ENCODE measurements around the gene TPRA1.
"Not testable (repeated sequence)": the region's sequence is repeated elsewhere in the genome, so short reads cannot be mapped to it uniquely, and the experiment has no call there.

DNA sequence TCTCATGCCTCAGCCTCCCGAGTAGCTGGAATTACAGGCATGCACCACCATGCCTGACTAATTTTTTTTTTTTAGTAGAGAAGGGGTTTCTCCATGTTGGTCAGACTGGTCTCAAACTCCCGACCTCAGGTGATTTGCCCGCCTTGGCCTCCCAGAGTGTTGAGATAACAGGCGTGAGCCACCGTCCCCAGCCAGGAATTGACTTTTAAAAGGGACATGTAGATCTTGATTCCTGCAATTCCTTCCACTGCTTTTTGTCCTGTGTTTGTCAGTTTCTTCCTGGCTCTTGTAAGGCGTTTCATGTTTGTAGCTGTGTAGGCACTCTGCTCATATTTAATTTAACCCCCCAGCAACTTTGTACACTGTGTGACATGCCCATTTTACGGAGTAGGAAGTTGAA, 15.0 kb upstream of the TPRA1 start:
- TF ChIP-seq, protein P1, sequence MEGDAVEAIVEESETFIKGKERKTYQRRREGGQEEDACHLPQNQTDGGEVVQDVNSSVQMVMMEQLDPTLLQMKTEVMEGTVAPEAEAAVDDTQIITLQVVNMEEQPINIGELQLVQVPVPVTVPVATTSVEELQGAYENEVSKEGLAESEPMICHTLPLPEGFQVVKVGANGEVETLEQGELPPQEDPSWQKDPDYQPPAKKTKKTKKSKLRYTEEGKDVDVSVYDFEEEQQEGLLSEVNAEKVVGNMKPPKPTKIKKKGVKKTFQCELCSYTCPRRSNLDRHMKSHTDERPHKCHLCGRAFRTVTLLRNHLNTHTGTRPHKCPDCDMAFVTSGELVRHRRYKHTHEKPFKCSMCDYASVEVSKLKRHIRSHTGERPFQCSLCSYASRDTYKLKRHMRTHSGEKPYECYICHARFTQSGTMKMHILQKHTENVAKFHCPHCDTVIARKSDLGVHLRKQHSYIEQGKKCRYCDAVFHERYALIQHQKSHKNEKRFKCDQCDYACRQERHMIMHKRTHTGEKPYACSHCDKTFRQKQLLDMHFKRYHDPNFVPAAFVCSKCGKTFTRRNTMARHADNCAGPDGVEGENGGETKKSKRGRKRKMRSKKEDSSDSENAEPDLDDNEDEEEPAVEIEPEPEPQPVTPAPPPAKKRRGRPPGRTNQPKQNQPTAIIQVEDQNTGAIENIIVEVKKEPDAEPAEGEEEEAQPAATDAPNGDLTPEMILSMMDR (IDR thresholded peaks at IDR 0.05), result not testable (repeated sequence)
- not testable (repeated sequence) for TF ChIP-seq POLR2A (IDR thresholded peaks at IDR 0.05); POLR2AphosphoS5 (IDR thresholded peaks at IDR 0.05; ENCODE audit: insufficient read depth in 1 of 2, low read depth in 1 of 2)
